K562 (cell line): ENCODE measurements around the gene ZNF181. TPM values are rescaled to one million over a fixed set of nuclear protein-coding genes. Genes with fewer than 3 reads are reported as not detected.

Source experiments
- CREB3L1 ChIP-seq: fragments of 450-650 bp; IDR thresholded peaks from 2 replicates; pipeline ENCODE4 v1.6.1; 2014; ENCODE audit warnings: low read depth, mild to moderate bottlenecking, moderate library complexity, borderline replicate concordance
- DACH1 ChIP-seq: fragments of 450-650 bp; IDR thresholded peaks from 2 replicates; pipeline ENCODE4 v1.6.1; 2018; ENCODE audit not compliant: partially characterized antibody
- ESRRA ChIP-seq: fragments of 450-650 bp; IDR thresholded peaks from 2 replicates; pipeline ENCODE4 v1.6.1; 2014; ENCODE audit warnings: low read depth, mild to moderate bottlenecking, moderate library complexity, borderline replicate concordance
- FOXP1 ChIP-seq: sonication (generic); formaldehyde crosslinking; IDR thresholded peaks from 2 replicates; pipeline ENCODE4 v1.8.0; 2022; ENCODE audit warnings: mild to moderate bottlenecking, missing genetic modification reagents
- HCFC1 ChIP-seq: IDR thresholded peaks from 2 replicates; pipeline ENCODE4 v1.6.1; 2012; ENCODE audit warnings: low read depth, low read length, improper control_type of control experiment
- HDAC2 ChIP-seq: fragments of 450-650 bp; IDR thresholded peaks from 2 replicates; pipeline ENCODE4 v1.6.1; 2016; ENCODE audit warnings: mild to moderate bottlenecking
- IRF9 ChIP-seq: fragments of 450-650 bp; IDR thresholded peaks from 2 replicates; pipeline ENCODE4 v1.6.1; 2016; ENCODE audit warnings: missing biosample characterization, missing genetic modification characterization
- JUND ChIP-seq, 2 experiments: IDR thresholded peaks; 2 replicates in 1 of 2; 3 replicates in 1 of 2; pipeline ENCODE4 v1.6.1; 2011; ENCODE audit warnings: borderline replicate concordance in 2 of 2, low read depth in 2 of 2, low read length in 2 of 2, improper control_type of control experiment in 1 of 2, missing biosample characterization in 1 of 2, missing genetic modification characterization in 1 of 2, missing genetic modification reagents in 1 of 2
- KHSRP ChIP-seq: fragments of 450-650 bp; IDR thresholded peaks from 2 replicates; pipeline ENCODE4 v1.6.1; 2017
- SIRT6 ChIP-seq: IDR thresholded peaks from one replicate; pipeline ENCODE4 v1.6.1; 2012; ENCODE audit warnings: low read depth, mild to moderate bottlenecking, control low read depth, inconsistent platforms, low read length, moderate library complexity
- SMAD3 ChIP-seq: fragments of 450-650 bp; formaldehyde crosslinking; conservative IDR thresholded peaks from 2 replicates; pipeline ENCODE4 v1.4.0; 2020; ENCODE audit warnings: mild to moderate bottlenecking
- STAT5A ChIP-seq: IDR thresholded peaks from 2 replicates; pipeline ENCODE4 v1.6.1; 2012; ENCODE audit warnings: low read length, inconsistent platforms, borderline replicate concordance
- TCF3 ChIP-seq: sonication (generic); formaldehyde crosslinking; IDR thresholded peaks from 2 replicates; pipeline ENCODE4 v1.4.0; 2020; ENCODE audit warnings: mild to moderate bottlenecking, missing genetic modification reagents
- TFAM ChIP-seq: fragments of 250-450 bp; sonication (Bioruptor Pico); conservative IDR thresholded peaks from 2 replicates; pipeline ENCODE4 v1.5.0; 2021; ENCODE audit warnings: mild to moderate bottlenecking, moderate library complexity
- ZNF143 ChIP-seq: sonication (generic); formaldehyde crosslinking; IDR thresholded peaks from 2 replicates; pipeline ENCODE4 v1.9.0; 2022; ENCODE audit warnings: mild to moderate bottlenecking, missing genetic modification reagents
- ZNF224 ChIP-seq: sonication (generic); formaldehyde crosslinking; IDR thresholded peaks from 2 replicates; pipeline ENCODE4 v1.8.0; 2022; ENCODE audit warnings: mild to moderate bottlenecking, missing genetic modification reagents
- ZNF316 ChIP-seq: fragments of 450-650 bp; IDR thresholded peaks from 2 replicates; pipeline ENCODE4 v1.6.1; 2016
- ZNF324 ChIP-seq: fragments of 250-450 bp; sonication (Bioruptor Pico); IDR thresholded peaks from 2 replicates; pipeline ENCODE4 v1.4.0; 2020; ENCODE audit warnings: mild to moderate bottlenecking
- ZNF561 ChIP-seq: fragments of 450-650 bp; formaldehyde crosslinking; conservative IDR thresholded peaks from 2 replicates; pipeline ENCODE4 v1.4.0; 2020; ENCODE audit warnings: mild to moderate bottlenecking, moderate library complexity
- polyA plus RNA-seq, 8 experiments: library from polyadenylated mRNA; depleted of rRNA in 4 of 8; stranded (reverse) in 5 of 8; unstranded in 3 of 8; fragments of >200 nt; fragmentation: Nextera tagmentation in 2 of 8; fragmentation: Illumina TruSeq in 1 of 8; extraction: Ambion mirVana in 2 of 8; extraction: Trizol in 1 of 8; gene quantifications; 2 replicates each; pipeline versions ENCODE4 v1.2.1 to v1.2.3, GENCODE V29; 2011 to 2014; ENCODE audit warnings: inconsistent platforms in 1 of 8, missing spikeins in 1 of 8
- total RNA-seq, 7 experiments: library from RNA; depleted of rRNA in 6 of 7; stranded (reverse); fragments of >200 nt in 6 of 7; fragmentation: Illumina TruSeq in 2 of 7; extraction: Trizol in 2 of 7; gene quantifications; 2 replicates each; pipeline versions ENCODE4 v1.2.1 to v1.2.3, GENCODE V29; 2011 to 2021; ENCODE audit warnings: low replicate concordance in 1 of 7
- TF ChIP-seq, protein P1 (sequence below): fragments of 450-650 bp; formaldehyde crosslinking; IDR thresholded peaks from 2 replicates; pipeline ENCODE4 v1.4.0; 2020; ENCODE audit warnings: mild to moderate bottlenecking, moderate library complexity
- TF ChIP-seq, protein P2 (sequence below): fragments of 450-650 bp; IDR thresholded peaks from 2 replicates; pipeline ENCODE4 v1.6.1; 2017; ENCODE audit warnings: antibody characterized with exemption, mild to moderate bottlenecking

ZNF181 gene
- total and polyA plus RNA-seq, 9 of the 15 experiments (the other 6 are each of a cell fraction or from before 2014, with no cell fraction given) = 4.3 to 20.3 (median 12.1) TPM

GRCh38 chr19:34734537-34735103, 577 bp downstream of the ZNF181 start (continued):
- TF ChIP-seq ZNF143 (CRISPR knock-in tag) (no peak), SMAD3 (CRISPR knock-in tag) (no peak), ZNF224 (CRISPR knock-in tag) (no peak), KHSRP (peak; percentile 90; the same call in 1 of the 2 replicates), HCFC1 (peak; percentile 79), JUND (IDR thresholded peaks at IDR 0.05; ENCODE audit: borderline replicate concordance, low read depth, low read length) (peak; percentile 65; the same call in 1 of the 2 replicates), JUND (tag; IDR thresholded peaks at IDR 0.05; ENCODE audit: borderline replicate concordance, low read depth, low read length) (no peak), FOXP1 (CRISPR knock-in tag) (no peak), ZNF324 (no peak), IRF9 (tag) (0 out of 2 replicates have a peak, but pooled peaks have one; percentile 47), CREB3L1 (peak; percentile 5; the same call in 1 of the 2 replicates), HDAC2 (no peak), ESRRA (peak; percentile 77), ZNF316 (no peak), DACH1 (peak; percentile 11), TFAM (no peak), TCF3 (CRISPR knock-in tag) (no peak), STAT5A (no peak), ZNF561 (CRISPR knock-in tag) (no peak), SIRT6 (no peak)
- TF ChIP-seq, protein P1, sequence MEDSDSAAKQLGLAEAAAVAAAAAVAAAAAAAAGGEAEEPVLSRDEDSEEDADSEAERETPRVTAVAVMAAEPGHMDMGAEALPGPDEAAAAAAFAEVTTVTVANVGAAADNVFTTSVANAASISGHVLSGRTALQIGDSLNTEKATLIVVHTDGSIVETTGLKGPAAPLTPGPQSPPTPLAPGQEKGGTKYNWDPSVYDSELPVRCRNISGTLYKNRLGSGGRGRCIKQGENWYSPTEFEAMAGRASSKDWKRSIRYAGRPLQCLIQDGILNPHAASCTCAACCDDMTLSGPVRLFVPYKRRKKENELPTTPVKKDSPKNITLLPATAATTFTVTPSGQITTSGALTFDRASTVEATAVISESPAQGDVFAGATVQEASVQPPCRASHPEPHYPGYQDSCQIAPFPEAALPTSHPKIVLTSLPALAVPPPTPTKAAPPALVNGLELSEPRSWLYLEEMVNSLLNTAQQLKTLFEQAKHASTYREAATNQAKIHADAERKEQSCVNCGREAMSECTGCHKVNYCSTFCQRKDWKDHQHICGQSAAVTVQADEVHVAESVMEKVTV (CRISPR knock-in tag) = no peak
- TF ChIP-seq, protein P2, sequence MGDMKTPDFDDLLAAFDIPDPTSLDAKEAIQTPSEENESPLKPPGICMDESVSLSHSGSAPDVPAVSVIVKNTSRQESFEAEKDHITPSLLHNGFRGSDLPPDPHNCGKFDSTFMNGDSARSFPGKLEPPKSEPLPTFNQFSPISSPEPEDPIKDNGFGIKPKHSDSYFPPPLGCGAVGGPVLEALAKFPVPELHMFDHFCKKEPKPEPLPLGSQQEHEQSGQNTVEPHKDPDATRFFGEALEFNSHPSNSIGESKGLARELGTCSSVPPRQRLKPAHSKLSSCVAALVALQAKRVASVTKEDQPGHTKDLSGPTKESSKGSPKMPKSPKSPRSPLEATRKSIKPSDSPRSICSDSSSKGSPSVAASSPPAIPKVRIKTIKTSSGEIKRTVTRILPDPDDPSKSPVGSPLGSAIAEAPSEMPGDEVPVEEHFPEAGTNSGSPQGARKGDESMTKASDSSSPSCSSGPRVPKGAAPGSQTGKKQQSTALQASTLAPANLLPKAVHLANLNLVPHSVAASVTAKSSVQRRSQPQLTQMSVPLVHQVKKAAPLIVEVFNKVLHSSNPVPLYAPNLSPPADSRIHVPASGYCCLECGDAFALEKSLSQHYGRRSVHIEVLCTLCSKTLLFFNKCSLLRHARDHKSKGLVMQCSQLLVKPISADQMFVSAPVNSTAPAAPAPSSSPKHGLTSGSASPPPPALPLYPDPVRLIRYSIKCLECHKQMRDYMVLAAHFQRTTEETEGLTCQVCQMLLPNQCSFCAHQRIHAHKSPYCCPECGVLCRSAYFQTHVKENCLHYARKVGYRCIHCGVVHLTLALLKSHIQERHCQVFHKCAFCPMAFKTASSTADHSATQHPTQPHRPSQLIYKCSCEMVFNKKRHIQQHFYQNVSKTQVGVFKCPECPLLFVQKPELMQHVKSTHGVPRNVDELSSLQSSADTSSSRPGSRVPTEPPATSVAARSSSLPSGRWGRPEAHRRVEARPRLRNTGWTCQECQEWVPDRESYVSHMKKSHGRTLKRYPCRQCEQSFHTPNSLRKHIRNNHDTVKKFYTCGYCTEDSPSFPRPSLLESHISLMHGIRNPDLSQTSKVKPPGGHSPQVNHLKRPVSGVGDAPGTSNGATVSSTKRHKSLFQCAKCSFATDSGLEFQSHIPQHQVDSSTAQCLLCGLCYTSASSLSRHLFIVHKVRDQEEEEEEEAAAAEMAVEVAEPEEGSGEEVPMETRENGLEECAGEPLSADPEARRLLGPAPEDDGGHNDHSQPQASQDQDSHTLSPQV = no peak
